DOHH2 (cell line): Measurements from ENCODE around the gene LMO2.
"Not testable (repeated sequence)": the region's sequence is repeated elsewhere in the genome, so short reads cannot be mapped to it uniquely, and the experiment has no call there.

Experiments
- H3F3A ChIP-seq: fragments of 200-600 bp; sonication (generic), shearing (Covaris generic); 2 replicates; pipeline ENCODE4 v1.6.0; 2016; ENCODE audit warnings: antibody characterized with exemption, mild to moderate bottlenecking; ENCODE audit not compliant: control insufficient read depth, insufficient read depth
- H3K27ac ChIP-seq: fragments of 200-600 bp; sonication (generic); 2 replicates; pipeline ENCODE4 v1.5.1; 2014; ENCODE audit warnings: low read depth, mild to moderate bottlenecking, low read length, moderate library complexity
- H3K27me3 ChIP-seq: fragments of 200-600 bp; sonication (generic); 2 replicates; pipeline ENCODE4 v1.6.1; 2014; ENCODE audit warnings: mild to moderate bottlenecking, low read length, mixed read lengths; ENCODE audit not compliant: control insufficient read depth
- H3K36me3 ChIP-seq: fragments of 200-600 bp; sonication (generic); 2 replicates; pipeline ENCODE4 v1.6.1; 2014; ENCODE audit warnings: mild to moderate bottlenecking, low read length, moderate library complexity, mixed read lengths; ENCODE audit not compliant: control insufficient read depth
- H3K4me1 ChIP-seq: fragments of 200-600 bp; sonication (generic); 2 replicates; pipeline ENCODE4 v1.6.1; 2014; ENCODE audit warnings: mild to moderate bottlenecking, low read length, mixed read lengths; ENCODE audit not compliant: control insufficient read depth
- H3K4me2 ChIP-seq: fragments of 200-600 bp; sonication (generic); 2 replicates; pipeline ENCODE4 v1.6.0; 2014; ENCODE audit warnings: mild to moderate bottlenecking, low read length, moderate library complexity
- H3K4me3 ChIP-seq: fragments of 200-600 bp; sonication (generic); 2 replicates; pipeline ENCODE4 v1.5.1; 2014; ENCODE audit warnings: mild to moderate bottlenecking, low read length, mixed read lengths
- H3K79me2 ChIP-seq: fragments of 200-600 bp; sonication (generic); 2 replicates; pipeline ENCODE4 v1.6.1; 2014; ENCODE audit warnings: mild to moderate bottlenecking, low read length, mixed read lengths; ENCODE audit not compliant: control insufficient read depth
- H3K9me2 ChIP-seq: fragments of 200-600 bp; sonication (generic); replicated peaks from 2 replicates; pipeline ENCODE4 v1.6.1; 2014; ENCODE audit warnings: mild to moderate bottlenecking, low read length, mixed read lengths; ENCODE audit not compliant: control insufficient read depth
- H3K9me3 ChIP-seq: fragments of 200-600 bp; sonication (generic); 2 replicates; pipeline ENCODE4 v1.6.1; 2014; ENCODE audit warnings: antibody characterized with exemption, low read length, mixed read lengths; ENCODE audit not compliant: control insufficient read depth, insufficient read depth
- H4K20me1 ChIP-seq: fragments of 200-600 bp; sonication (generic); 2 replicates; pipeline ENCODE4 v1.6.0; 2014; ENCODE audit warnings: low read depth, mild to moderate bottlenecking, antibody characterized with exemption, low read length, moderate library complexity; ENCODE audit not compliant: control insufficient read depth, insufficient read depth
- CTCF ChIP-seq: fragments of 200-600 bp; sonication (generic); IDR thresholded peaks from one replicate; pipeline ENCODE4 v1.5.1; 2014; ENCODE audit warnings: antibody characterized with exemption, mild to moderate bottlenecking, low read depth, low read length; ENCODE audit not compliant: poor library complexity, severe bottlenecking
- EZH2phosphoT487 ChIP-seq: fragments of 200-600 bp; sonication (generic); IDR thresholded peaks from 2 replicates; pipeline ENCODE4 v1.6.1; 2017; ENCODE audit warnings: borderline replicate concordance, mild to moderate bottlenecking, antibody characterized with exemption, low read length, moderate library complexity, mixed read lengths

Gene LMO2

GRCh38 chr11:33933602-33934001 is 41.7 kb upstream of the LMO2 start:
- peaks cover 57% of the 10 kb centered on the region for H3K4me1 ChIP-seq
- H3K9me3 ChIP-seq: peaks cover 15% of the 10 kb centered on the region; the same call in 1 of the 2 replicates
- H3K4me3 ChIP-seq: no peak overlapping the region
- no peaks in the 10 kb centered on the region; the same call in 1 of the 2 replicates for H3F3A ChIP-seq
- no peaks in the 10 kb centered on the region for H3K9me2 ChIP-seq
- no peaks in the 10 kb centered on the region for H3K27me3 ChIP-seq
- no peaks in the 10 kb centered on the region for H4K20me1 ChIP-seq
- TF ChIP-seq EZH2phosphoT487 (no peak), CTCF (no peak)
- no peaks in the 10 kb centered on the region for H3K36me3 ChIP-seq
- no peaks in the 10 kb centered on the region for H3K79me2 ChIP-seq
- H3K27ac ChIP-seq: no peak overlapping the region
- H3K4me2 ChIP-seq: no peak overlapping the region

- Histone ChIP-seq H3F3A (no peaks in the 10 kb centered on the region; the same call in 1 of the 2 replicates), H3K4me1 (peaks cover 52% of the 10 kb centered on the region)
- TF ChIP-seq EZH2phosphoT487 (no peak), CTCF (no peak)
Measured at GRCh38 chr11:33932721-33933120, 40.8 kb upstream of the LMO2 start.

GRCh38 chr11:33931739-33932366 is 40.0 kb upstream of the LMO2 start:
- H3K27me3 ChIP-seq, H3K9me2 ChIP-seq: not testable (repeated sequence)
- H3K9me3 ChIP-seq: peaks cover 15% of the 10 kb centered on the region; the same call in 1 of the 2 replicates

More at GRCh38 chr11:33932721-33933120, 40.8 kb upstream of the LMO2 start:
- no peaks in the 10 kb centered on the region for H3K79me2 ChIP-seq
- peaks cover 15% of the 10 kb centered on the region; the same call in 1 of the 2 replicates for H3K9me3 ChIP-seq
- no peak overlapping the region for H3K27ac ChIP-seq
- no peaks in the 10 kb centered on the region for H4K20me1 ChIP-seq
- H3K9me2 ChIP-seq: no peaks in the 10 kb centered on the region
- H3K27me3 ChIP-seq: no peaks in the 10 kb centered on the region
- H3K36me3 ChIP-seq: no peaks in the 10 kb centered on the region
- H3K4me3 ChIP-seq: no peak overlapping the region
- H3K4me2 ChIP-seq: no peak overlapping the region

GRCh38 chr11:33931067-33931466 is 39.2 kb upstream of the LMO2 start:
- no peaks in the 10 kb centered on the region for H4K20me1 ChIP-seq
- no peaks in the 10 kb centered on the region for H3K27me3 ChIP-seq
- H3K4me2 ChIP-seq: no peak overlapping the region
- no peak overlapping the region for H3K27ac ChIP-seq
- H3K9me2 ChIP-seq: no peaks in the 10 kb centered on the region
- H3F3A ChIP-seq: no peaks in the 10 kb centered on the region
- peaks cover 38% of the 10 kb centered on the region for H3K4me1 ChIP-seq
- TF ChIP-seq EZH2phosphoT487 (no peak), CTCF (no peak)
- H3K4me3 ChIP-seq: no peak overlapping the region
- no peaks in the 10 kb centered on the region for H3K36me3 ChIP-seq
- no peaks in the 10 kb centered on the region for H3K79me2 ChIP-seq
- peaks cover 15% of the 10 kb centered on the region; the same call in 1 of the 2 replicates for H3K9me3 ChIP-seq

More at GRCh38 chr11:33931739-33932366, 40.0 kb upstream of the LMO2 start:
- not testable (repeated sequence) for H3K4me2 ChIP-seq, H3F3A ChIP-seq, H3K79me2 ChIP-seq, H3K4me3 ChIP-seq, H3K27ac ChIP-seq, H4K20me1 ChIP-seq, H3K36me3 ChIP-seq
- H3K4me1 ChIP-seq: peaks cover 43% of the 10 kb centered on the region
